ENCODE measurements around the gene PNPLA1.

PNPLA1 gene

GRCh38 chr6:36285187-36285671 is 15.4 kb downstream of the PNPLA1 start:
- DNase-seq (ENCODE audit: low read depth, low spot score) = no peak

- no peak for DNase-seq (ENCODE audit: low read depth, low spot score)
These were observed 15.9 kb downstream of the PNPLA1 start for GRCh38 chr6:36285797-36286196.

- no peak for DNase-seq (ENCODE audit: low read depth, low spot score)
These were observed 17.0 kb downstream of the PNPLA1 start for GRCh38 chr6:36286858-36287257.

GRCh38 chr6:36289281-36289878 is 19.5 kb downstream of the PNPLA1 start:
- DNase-seq (ENCODE audit: low read depth, low spot score) = no peak

- DNase-seq (ENCODE audit: low read depth, low spot score) = no peak
These were observed 21.1 kb downstream of the PNPLA1 start for GRCh38 chr6:36290668-36291620.

GRCh38 chr6:36292170-36292569 is 22.3 kb downstream of the PNPLA1 start:
- DNase-seq (ENCODE audit: low read depth, low spot score) = no peak

- DNase-seq (ENCODE audit: low read depth, low spot score) = no peak
These were observed 26.4 kb downstream of the PNPLA1 start for GRCh38 chr6:36296240-36296639.

- no peak for DNase-seq (ENCODE audit: low read depth, low spot score)
These were observed 27.2 kb downstream of the PNPLA1 start for GRCh38 chr6:36297051-36297450.

GRCh38 chr6:36297511-36297910 is 27.7 kb downstream of the PNPLA1 start:
- DNase-seq (ENCODE audit: low read depth, low spot score) = no peak

GRCh38 chr6:36298027-36298426 is 28.2 kb downstream of the PNPLA1 start:
- DNase-seq (ENCODE audit: low read depth, low spot score) = no peak

GRCh38 chr6:36301085-36301658 is 31.3 kb downstream of the PNPLA1 start:
- no peak for DNase-seq (ENCODE audit: low read depth, low spot score)

- DNase-seq (ENCODE audit: low read depth, low spot score) = no peak
These were observed 31.9 kb downstream of the PNPLA1 start for GRCh38 chr6:36301781-36302180.

- peak; percentile 88 for DNase-seq (ENCODE audit: low read depth, low spot score)
These were observed 32.5 kb downstream of the PNPLA1 start for GRCh38 chr6:36302227-36302976.

- DNase-seq (ENCODE audit: low read depth, low spot score) = no peak
These were observed 36.0 kb downstream of the PNPLA1 start for GRCh38 chr6:36305885-36306284.

- DNase-seq (ENCODE audit: low read depth, low spot score) = no peak
These were observed 36.5 kb downstream of the PNPLA1 start for GRCh38 chr6:36306375-36306774.

GRCh38 chr6:36308514-36308913 is 38.7 kb downstream of the PNPLA1 start:
- no peak for DNase-seq (ENCODE audit: low read depth, low spot score)

GRCh38 chr6:36309203-36309602 is 39.3 kb downstream of the PNPLA1 start:
- no peak for DNase-seq (ENCODE audit: low read depth, low spot score)

GRCh38 chr6:36309900-36310299 is 40.0 kb downstream of the PNPLA1 start:
- DNase-seq (ENCODE audit: low read depth, low spot score) = no peak

GRCh38 chr6:36312854-36313648 is 43.2 kb downstream of the PNPLA1 start:
- no peak for DNase-seq (ENCODE audit: low read depth, low spot score)

GRCh38 chr6:36313649-36313936 is 43.7 kb downstream of the PNPLA1 start:
- no peak for DNase-seq (ENCODE audit: low read depth, low spot score)
